Endothelial cell of umbilical vein (primary cell): Measurements from ENCODE around the gene UPF3A. TPM values are rescaled to one million over a fixed set of nuclear protein-coding genes. Genes with fewer than 3 reads are reported as not detected.

Experiments used
- BruUV-seq: library from RNA; stranded (reverse); fragments of 400-500 nt; replicated peaks from 2 replicates; lab custom pipeline; 2021; lab: Mats Ljungman, UMichigan
- CTCF ChIA-PET: fragments of 300-600, 350-600 bp; sonication (Branson Sonifier 250); formaldehyde crosslinking; loops from one replicate; lab custom pipeline; 2021; ENCODE audit warnings: antibody characterized with exemption, inconsistent platforms; lab: Charles Lee
- POLR2A ChIA-PET: fragments of 300-600, 350-600 bp; sonication (Branson Sonifier 250); formaldehyde crosslinking; loops from one replicate; lab custom pipeline; 2021; ENCODE audit warnings: antibody characterized with exemption, inconsistent platforms; lab: Charles Lee
- DNase-seq: peaks from one replicate; pipeline ENCODE4 v3.0.0-alpha.2; 2011; ENCODE audit warnings: low read depth, low spot score
- FAIRE-seq: peaks from 2 replicates; lab custom pipeline; 2011; peaks lifted over from hg19 to GRCh38; lab: Jason Lieb, UNC
- H2AFZ ChIP-seq: 2 replicates; pipeline ENCODE4 v1.6.0; 2012; ENCODE audit warnings: low read depth, low read length, control low read depth, inconsistent platforms
- H3K27ac ChIP-seq: 2 replicates; pipeline ENCODE4 v1.5.1; 2011; ENCODE audit warnings: low read depth, mild to moderate bottlenecking, control low read depth, low read length, moderate library complexity; ENCODE audit not compliant: insufficient read depth
- H3K27me3 ChIP-seq, 2 experiments: 2 replicates each; pipeline versions ENCODE4 v1.6.0 to v1.6.1; 2011; ENCODE audit warnings: low read length in 2 of 2, mixed read lengths in 1 of 2; ENCODE audit not compliant: control insufficient read depth in 2 of 2, insufficient read depth in 2 of 2
- H3K36me3 ChIP-seq, 2 experiments: 2 replicates in 1 of 2; 3 replicates in 1 of 2; pipeline ENCODE4 v1.5.1; 2011; ENCODE audit warnings: low read length in 2 of 2, mild to moderate bottlenecking in 1 of 2, moderate library complexity in 1 of 2; ENCODE audit not compliant: control insufficient read depth in 2 of 2, insufficient read depth in 2 of 2; ENCODE audit errors: extremely low read depth in 1 of 2
- H3K4me1 ChIP-seq: 3 replicates; pipeline ENCODE4 v1.5.1; 2011; ENCODE audit warnings: mild to moderate bottlenecking, low read length; ENCODE audit not compliant: control insufficient read depth, insufficient read depth; ENCODE audit errors: extremely low read depth
- H3K4me2 ChIP-seq: 2 replicates; pipeline ENCODE4 v1.6.1; 2011; ENCODE audit warnings: low read length, control low read depth, mixed read lengths; ENCODE audit not compliant: insufficient read depth
- H3K4me3 ChIP-seq, 3 experiments: fragments of 200-600 bp in 1 of 3; sonication (generic), shearing (Covaris generic) in 1 of 3; replicated peaks in 1 of 3; 2 replicates each; pipeline ENCODE4 v1.5.1; 2011 to 2016; ENCODE audit warnings: control low read depth in 3 of 3, low read length in 3 of 3, mild to moderate bottlenecking in 2 of 3, inconsistent platforms in 1 of 3, low read depth in 1 of 3, moderate library complexity in 1 of 3; ENCODE audit not compliant: insufficient read depth in 1 of 3
- H3K79me2 ChIP-seq: 2 replicates; pipeline ENCODE4 v1.6.0; 2012; ENCODE audit warnings: low read length, inconsistent platforms; ENCODE audit not compliant: control insufficient read depth, insufficient read depth
- H3K9ac ChIP-seq: replicated peaks from 2 replicates; pipeline ENCODE3; 2011; ENCODE audit warnings: low read length, control low read depth; ENCODE audit not compliant: insufficient read depth; ENCODE audit errors: extremely low read depth
- H3K9me1 ChIP-seq: replicated peaks from 3 replicates; pipeline ENCODE4 v1.6.0; 2011; ENCODE audit warnings: mild to moderate bottlenecking, low read length; ENCODE audit not compliant: control insufficient read depth, insufficient read depth; ENCODE audit errors: extremely low read depth
- H3K9me3 ChIP-seq: replicated peaks from 2 replicates; pipeline ENCODE4 v1.5.1; 2012; ENCODE audit warnings: low read length, inconsistent platforms; ENCODE audit not compliant: control insufficient read depth, insufficient read depth
- H4K20me1 ChIP-seq: replicated peaks from 2 replicates; pipeline ENCODE3; 2011; ENCODE audit warnings: mild to moderate bottlenecking, low read length; ENCODE audit not compliant: control insufficient read depth, insufficient read depth; ENCODE audit errors: extremely low read depth
- EZH2 ChIP-seq: IDR thresholded peaks from 2 replicates; pipeline ENCODE4 v1.6.1; 2012; ENCODE audit warnings: borderline replicate concordance, low read depth, mild to moderate bottlenecking, moderate library complexity, low read length, inconsistent platforms; ENCODE audit not compliant: severe bottlenecking
- FOS ChIP-seq: IDR thresholded peaks from 2 replicates; pipeline ENCODE4 v1.6.1; 2011; ENCODE audit warnings: mild to moderate bottlenecking, low read length, moderate library complexity, borderline replicate concordance; ENCODE audit not compliant: insufficient read depth
- GATA2 ChIP-seq: IDR thresholded peaks from 2 replicates; pipeline ENCODE4 v1.7.0; 2011; ENCODE audit warnings: low read depth, mild to moderate bottlenecking, moderate library complexity, mixed read lengths, low read length; ENCODE audit not compliant: insufficient read length, insufficient read depth
- JUN ChIP-seq: IDR thresholded peaks from 2 replicates; pipeline ENCODE4 v1.6.1; 2011; ENCODE audit warnings: borderline replicate concordance, low read depth; ENCODE audit not compliant: insufficient read length, insufficient read depth
- MYC ChIP-seq: IDR thresholded peaks from one replicate; pipeline ENCODE4 v1.6.1; 2011; ENCODE audit warnings: mild to moderate bottlenecking, low read depth, low read length
- POLR2A ChIP-seq: IDR thresholded peaks from 2 replicates; pipeline ENCODE4 v1.6.1; 2012; ENCODE audit warnings: low read depth, mild to moderate bottlenecking, control low read depth, low read length
- POLR2AphosphoS5 ChIP-seq: IDR thresholded peaks from 2 replicates; pipeline ENCODE4 v1.6.1; 2012; ENCODE audit warnings: low read depth, mild to moderate bottlenecking, control low read depth, low read length, moderate library complexity; ENCODE audit not compliant: insufficient read depth
- dilution Hi-C: fragments of 300-500 bp; cut with MboI; formaldehyde crosslinking; loops from one replicate; pipeline ENCODE4 v1.15.0; 2019; ENCODE audit warnings: low sequenced_read_pairs; ENCODE audit not compliant: extremely low pct_ligation_motif_present
- intact Hi-C: fragments of 100-400 bp; cut with micrococcal nuclease; formaldehyde crosslinking; loops from one replicate; pipeline ENCODE4 v1.10.0; 2022
- polyA plus RNA-seq, 4 experiments: library from polyadenylated mRNA; depleted of rRNA in 3 of 4; stranded (reverse) in 3 of 4; unstranded in 1 of 4; fragments of >200 nt; gene quantifications; 2 replicates each; pipeline versions ENCODE4 v1.2.1 to v1.2.3, GENCODE V29; 2011 to 2012; ENCODE audit warnings: missing spikeins in 1 of 4
- total RNA-seq: library from RNA; stranded (reverse); gene quantifications from 2 replicates; pipeline ENCODE4 v1.2.3, GENCODE V29; 2021
- TF ChIP-seq, protein P1 (sequence below): IDR thresholded peaks from 2 replicates; pipeline ENCODE4 v1.6.1; 2011; ENCODE audit not compliant: insufficient read depth, insufficient read length
- TF ChIP-seq, protein P2 (sequence below), 2 donors: IDR thresholded peaks; 1 replicate in 1 of 2; 2 replicates in 1 of 2; pipeline ENCODE4 v1.5.1; 2011; ENCODE audit warnings: low read length in 2 of 2, mild to moderate bottlenecking in 2 of 2, moderate library complexity in 2 of 2, control low read depth in 1 of 2, inconsistent platforms in 1 of 2, low read depth in 1 of 2; ENCODE audit not compliant: insufficient read depth in 1 of 2; ENCODE audit errors: extremely low read depth in 1 of 2

UPF3A gene
- total and polyA plus RNA-seq, 2 donors (not counting 3 experiments of a cell fraction or from before 2014, with no cell fraction given): 37.2 to 75.4 TPM

DNA sequence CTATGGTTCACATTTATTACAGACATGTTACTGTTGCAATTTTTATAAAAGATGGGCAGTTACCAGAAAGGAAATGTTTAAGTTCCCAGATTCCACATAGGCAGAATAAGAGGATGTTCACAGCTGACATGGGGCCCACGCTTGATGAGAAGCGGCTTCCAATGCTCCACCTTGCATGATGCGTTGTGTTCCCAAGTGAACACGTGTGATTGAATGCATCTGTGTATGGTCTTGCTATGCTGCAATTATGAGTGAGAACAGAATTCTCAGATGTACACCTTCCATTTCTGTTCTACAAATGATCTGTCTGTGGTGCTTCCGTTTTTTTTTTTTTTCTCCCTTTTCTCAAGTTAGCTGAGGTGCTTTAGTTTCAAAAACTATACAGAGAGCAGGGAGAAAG is 15.5 kb downstream of the UPF3A start:
- Histone ChIP-seq H3K9ac (no peak overlapping the region), H3K27me3 (no peaks in the 10 kb centered on the region), H3K4me1 (no peaks in the 10 kb centered on the region), H3K27ac (no peak overlapping the region), H3K9me1 (no peaks in the 10 kb centered on the region), H3K4me2 (no peak overlapping the region), H3K36me3 (peaks cover 12 to 22% of the 10 kb centered on the region in 2 experiments), H3K4me3 (no peak overlapping the region), H2AFZ (no peak overlapping the region), H3K9me3 (no peaks in the 10 kb centered on the region), H4K20me1 (no peaks in the 10 kb centered on the region), H3K79me2 (peaks cover 1% of the 10 kb centered on the region)
- ChIA-PET CTCF (no interaction called here), POLR2A (no interaction called here)
- no peak for FAIRE-seq
- BruUV-seq: no TSS peak
- TF ChIP-seq EZH2 (no peak), MYC (no peak), JUN (no peak), POLR2A (no peak)
- TF ChIP-seq, protein P1, sequence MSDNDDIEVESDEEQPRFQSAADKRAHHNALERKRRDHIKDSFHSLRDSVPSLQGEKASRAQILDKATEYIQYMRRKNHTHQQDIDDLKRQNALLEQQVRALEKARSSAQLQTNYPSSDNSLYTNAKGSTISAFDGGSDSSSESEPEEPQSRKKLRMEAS: no peak
- dilution Hi-C loops: no loop called here
- DNase-seq: no peak
- intact Hi-C loops: no loop called here

DNA sequence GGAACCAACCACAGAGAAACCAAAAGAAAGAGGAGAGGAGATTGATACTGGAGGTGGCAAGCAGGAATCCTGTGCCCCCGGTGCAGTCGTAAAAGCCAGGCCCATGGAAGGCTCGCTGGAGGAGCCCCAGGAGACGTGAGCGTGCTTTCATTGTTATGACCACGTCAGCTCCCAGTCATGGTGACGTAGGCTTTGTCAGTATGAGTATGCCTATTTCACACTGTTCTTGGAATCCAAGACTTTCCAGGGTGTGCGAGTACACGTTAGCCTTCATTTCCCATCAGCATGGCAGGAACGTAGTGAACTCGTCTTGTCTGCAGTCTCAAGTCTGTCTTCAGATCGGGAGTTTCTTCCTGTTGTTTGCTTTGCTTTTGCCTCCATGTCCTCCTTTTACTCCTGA is 17.5 kb downstream of the UPF3A start:
- H3K27me3 ChIP-seq: no peaks in the 10 kb centered on the region
- intact Hi-C loops: no loop called here
- H3K4me2 ChIP-seq: no peak overlapping the region
- H3K79me2 ChIP-seq: peaks cover 1% of the 10 kb centered on the region
- H3K4me3 ChIP-seq: no peak overlapping the region
- FAIRE-seq: no peak
- ChIA-PET POLR2A (no interaction called here), CTCF (no interaction called here)
- TF ChIP-seq, protein P2, sequence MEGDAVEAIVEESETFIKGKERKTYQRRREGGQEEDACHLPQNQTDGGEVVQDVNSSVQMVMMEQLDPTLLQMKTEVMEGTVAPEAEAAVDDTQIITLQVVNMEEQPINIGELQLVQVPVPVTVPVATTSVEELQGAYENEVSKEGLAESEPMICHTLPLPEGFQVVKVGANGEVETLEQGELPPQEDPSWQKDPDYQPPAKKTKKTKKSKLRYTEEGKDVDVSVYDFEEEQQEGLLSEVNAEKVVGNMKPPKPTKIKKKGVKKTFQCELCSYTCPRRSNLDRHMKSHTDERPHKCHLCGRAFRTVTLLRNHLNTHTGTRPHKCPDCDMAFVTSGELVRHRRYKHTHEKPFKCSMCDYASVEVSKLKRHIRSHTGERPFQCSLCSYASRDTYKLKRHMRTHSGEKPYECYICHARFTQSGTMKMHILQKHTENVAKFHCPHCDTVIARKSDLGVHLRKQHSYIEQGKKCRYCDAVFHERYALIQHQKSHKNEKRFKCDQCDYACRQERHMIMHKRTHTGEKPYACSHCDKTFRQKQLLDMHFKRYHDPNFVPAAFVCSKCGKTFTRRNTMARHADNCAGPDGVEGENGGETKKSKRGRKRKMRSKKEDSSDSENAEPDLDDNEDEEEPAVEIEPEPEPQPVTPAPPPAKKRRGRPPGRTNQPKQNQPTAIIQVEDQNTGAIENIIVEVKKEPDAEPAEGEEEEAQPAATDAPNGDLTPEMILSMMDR (IDR thresholded peaks at IDR 0.05; ENCODE audit: extremely low read depth in 1 of 2, insufficient read depth in 1 of 2, low read depth in 1 of 2, low read length in 2 of 2): no peak
- no peak for TF ChIP-seq POLR2A
- TF ChIP-seq, protein P1: no peak
- TF ChIP-seq GATA2: no peak
- no peak for TF ChIP-seq JUN
- TF ChIP-seq FOS: no peak
- TF ChIP-seq POLR2AphosphoS5: no peak
- TF ChIP-seq MYC: no peak
- TF ChIP-seq EZH2: no peak
- H3K9me1 ChIP-seq: no peaks in the 10 kb centered on the region
- H4K20me1 ChIP-seq: no peaks in the 10 kb centered on the region
- peaks cover 14 to 26% of the 10 kb centered on the region in 2 experiments for H3K36me3 ChIP-seq
- dilution Hi-C loops: no loop called here
- no peak overlapping the region for H3K27ac ChIP-seq
- DNase-seq: no peak
- BruUV-seq: no TSS peak
- H3K9ac ChIP-seq: no peak overlapping the region
- no peak overlapping the region for H2AFZ ChIP-seq
- no peaks in the 10 kb centered on the region for H3K4me1 ChIP-seq
- H3K9me3 ChIP-seq: no peaks in the 10 kb centered on the region
